ENCODE data around the gene ZBTB9.

ZBTB9 gene

GRCh38 chr6:33437666-33438065 lies 16.7 kb upstream of the ZBTB9 start:
- Mint-ChIP-seq H3K27me3 (ENCODE audit: low read depth) (no peaks in the 10 kb centered on the region), H3K9me3 (no peaks in the 10 kb centered on the region), H3K27ac (no peak overlapping the region), H3K4me3 (no peak overlapping the region), H3K36me3 (ENCODE audit: low read depth) (peaks cover 68% of the 10 kb centered on the region), H3K4me1 (peaks cover 15% of the 10 kb centered on the region)
- TF ChIP-seq CTCF (IDR thresholded peaks at IDR 0.05; ENCODE audit: unreplicated experiment in 3 of 3): no peak

- no peaks in the 10 kb centered on the region for H3K9me3 Mint-ChIP-seq
- no peaks in the 10 kb centered on the region for H3K27me3 Mint-ChIP-seq (ENCODE audit: low read depth)
- H3K4me1 Mint-ChIP-seq: peaks cover 3% of the 10 kb centered on the region
- no peak overlapping the region for H3K4me3 Mint-ChIP-seq
- TF ChIP-seq CTCF (IDR thresholded peaks at IDR 0.05; ENCODE audit: unreplicated experiment in 3 of 3): no peak
- peaks cover 71% of the 10 kb centered on the region for H3K36me3 Mint-ChIP-seq (ENCODE audit: low read depth)
- H3K27ac Mint-ChIP-seq: no peak overlapping the region
These were observed 15.3 kb upstream of the ZBTB9 start for GRCh38 chr6:33438978-33439594.

GRCh38 chr6:33439956-33440648 lies 14.3 kb upstream of the ZBTB9 start:
- H3K36me3 Mint-ChIP-seq (ENCODE audit: low read depth): peaks cover 78% of the 10 kb centered on the region
- H3K27me3 Mint-ChIP-seq (ENCODE audit: low read depth): no peaks in the 10 kb centered on the region
- no peaks in the 10 kb centered on the region for H3K4me1 Mint-ChIP-seq
- no peak overlapping the region for H3K4me3 Mint-ChIP-seq
- TF ChIP-seq CTCF (IDR thresholded peaks at IDR 0.05; ENCODE audit: unreplicated experiment in 3 of 3): no peak
- no peaks in the 10 kb centered on the region for H3K9me3 Mint-ChIP-seq
- H3K27ac Mint-ChIP-seq: no peak overlapping the region

GRCh38 chr6:33440649-33441309 lies 13.6 kb upstream of the ZBTB9 start:
- Mint-ChIP-seq H3K4me3 (no peak overlapping the region), H3K36me3 (ENCODE audit: low read depth) (peaks cover 75% of the 10 kb centered on the region), H3K27ac (no peak overlapping the region), H3K4me1 (no peaks in the 10 kb centered on the region), H3K9me3 (no peaks in the 10 kb centered on the region), H3K27me3 (ENCODE audit: low read depth) (no peaks in the 10 kb centered on the region)
- TF ChIP-seq CTCF (IDR thresholded peaks at IDR 0.05; ENCODE audit: unreplicated experiment in 3 of 3): no peak

GRCh38 chr6:33441457-33441856 lies 12.9 kb upstream of the ZBTB9 start:
- Mint-ChIP-seq H3K9me3 (no peaks in the 10 kb centered on the region), H3K27me3 (ENCODE audit: low read depth) (no peaks in the 10 kb centered on the region), H3K27ac (no peak overlapping the region), H3K4me3 (no peak overlapping the region), H3K4me1 (no peaks in the 10 kb centered on the region), H3K36me3 (ENCODE audit: low read depth) (peaks cover 74% of the 10 kb centered on the region)
- TF ChIP-seq CTCF (IDR thresholded peaks at IDR 0.05; ENCODE audit: unreplicated experiment in 3 of 3): no peak

All from nephron (organoid).